Fibroblast of lung (primary cell): ENCODE data around the gene ARHGAP10.

Experiments used
- EZH2 ChIP-seq: IDR thresholded peaks from 2 replicates; pipeline ENCODE4 v1.5.1; 2012; ENCODE audit warnings: low read length, control low read depth, mild to moderate bottlenecking; ENCODE audit errors: missing control alignments
- TF ChIP-seq, protein P1 (sequence below), 2 donors: IDR thresholded peaks in 1 of 2; conservative IDR thresholded peaks in 1 of 2; 1 replicate in 1 of 2; 2 replicates in 1 of 2; pipeline ENCODE4 v1.5.1; 2011 to 2012; ENCODE audit warnings: low read length in 2 of 2, control low read depth in 1 of 2, inconsistent platforms in 1 of 2, low read depth in 1 of 2, mild to moderate bottlenecking in 1 of 2

DNA sequence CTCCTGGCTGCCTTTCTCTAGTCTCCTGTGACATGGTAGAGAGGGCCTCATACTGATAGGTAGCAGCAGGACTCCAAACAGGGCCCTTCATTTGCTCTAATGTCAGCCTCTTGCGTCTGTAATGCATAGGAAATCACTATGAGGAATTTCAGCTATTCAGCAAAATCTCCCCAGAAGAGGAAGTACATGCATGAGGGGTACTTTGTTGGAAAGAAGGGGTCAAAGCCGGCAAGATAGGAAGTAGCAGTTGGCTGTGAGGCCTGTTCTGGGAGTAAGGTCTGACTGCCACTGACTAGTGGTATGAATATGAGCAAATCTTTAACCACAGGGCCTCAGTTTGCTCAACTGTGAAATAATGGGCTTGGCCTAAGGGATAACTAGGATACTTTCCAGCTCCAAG is 283.2 kb downstream of the ARHGAP10 start:
- no peak for TF ChIP-seq EZH2
- TF ChIP-seq, protein P1, sequence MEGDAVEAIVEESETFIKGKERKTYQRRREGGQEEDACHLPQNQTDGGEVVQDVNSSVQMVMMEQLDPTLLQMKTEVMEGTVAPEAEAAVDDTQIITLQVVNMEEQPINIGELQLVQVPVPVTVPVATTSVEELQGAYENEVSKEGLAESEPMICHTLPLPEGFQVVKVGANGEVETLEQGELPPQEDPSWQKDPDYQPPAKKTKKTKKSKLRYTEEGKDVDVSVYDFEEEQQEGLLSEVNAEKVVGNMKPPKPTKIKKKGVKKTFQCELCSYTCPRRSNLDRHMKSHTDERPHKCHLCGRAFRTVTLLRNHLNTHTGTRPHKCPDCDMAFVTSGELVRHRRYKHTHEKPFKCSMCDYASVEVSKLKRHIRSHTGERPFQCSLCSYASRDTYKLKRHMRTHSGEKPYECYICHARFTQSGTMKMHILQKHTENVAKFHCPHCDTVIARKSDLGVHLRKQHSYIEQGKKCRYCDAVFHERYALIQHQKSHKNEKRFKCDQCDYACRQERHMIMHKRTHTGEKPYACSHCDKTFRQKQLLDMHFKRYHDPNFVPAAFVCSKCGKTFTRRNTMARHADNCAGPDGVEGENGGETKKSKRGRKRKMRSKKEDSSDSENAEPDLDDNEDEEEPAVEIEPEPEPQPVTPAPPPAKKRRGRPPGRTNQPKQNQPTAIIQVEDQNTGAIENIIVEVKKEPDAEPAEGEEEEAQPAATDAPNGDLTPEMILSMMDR (conservative IDR thresholded peaks at IDR 0.05 in 1 of 2, IDR thresholded peaks at IDR 0.05 in 1 of 2; ENCODE audit: low read depth in 1 of 2, low read length in 2 of 2): no peak
